Activated T-cell treated with anti-CD3 and anti-CD28 coated beads, Interleukin-2, amount 50 U/mL, for 4 hours (primary cell): ENCODE data around the gene RTN4RL2. TPM values are rescaled to one million over a fixed set of nuclear protein-coding genes. Genes with fewer than 3 reads are reported as not detected.
A peak's percentile ranks its signal among the peaks of the same experiment; 100 is the strongest.

Source experiments
- ATAC-seq, 2 donors: fragments of 200-7000 bp; cut with Tn5 transposase; one replicate each; pipeline ENCODE4 v1.10.0; 2021
- DNase-seq: peaks from one replicate; pipeline ENCODE4 v3.0.0-alpha.2; 2020
- H3K27me3 Mint-ChIP-seq: one replicate; pipeline ENCODE4 v1.8.0; 2021; ENCODE audit warnings: low read depth, mixed read lengths
- H3K36me3 Mint-ChIP-seq: one replicate; pipeline ENCODE4 v1.8.0; 2022; ENCODE audit warnings: mixed read lengths; ENCODE audit not compliant: insufficient read depth
- H3K4me1 Mint-ChIP-seq: one replicate; pipeline ENCODE4 v1.8.0; 2021; ENCODE audit warnings: low read depth, mixed read lengths
- H3K4me3 Mint-ChIP-seq: one replicate; pipeline ENCODE4 v1.8.0; 2021; ENCODE audit warnings: mild to moderate bottlenecking, moderate library complexity, mixed read lengths
- H3K9me3 Mint-ChIP-seq: one replicate; pipeline ENCODE4 v1.8.0; 2021; ENCODE audit warnings: mixed read lengths
- total RNA-seq, 3 donors: library from RNA; stranded (reverse); gene quantifications; one replicate each; pipeline ENCODE4 v1.2.1, GENCODE V29; 2021

RTN4RL2 gene
- total RNA-seq, 3 donors from 2014 or later, result 0.16 to 0.33 (median 0.27) TPM

DNA sequence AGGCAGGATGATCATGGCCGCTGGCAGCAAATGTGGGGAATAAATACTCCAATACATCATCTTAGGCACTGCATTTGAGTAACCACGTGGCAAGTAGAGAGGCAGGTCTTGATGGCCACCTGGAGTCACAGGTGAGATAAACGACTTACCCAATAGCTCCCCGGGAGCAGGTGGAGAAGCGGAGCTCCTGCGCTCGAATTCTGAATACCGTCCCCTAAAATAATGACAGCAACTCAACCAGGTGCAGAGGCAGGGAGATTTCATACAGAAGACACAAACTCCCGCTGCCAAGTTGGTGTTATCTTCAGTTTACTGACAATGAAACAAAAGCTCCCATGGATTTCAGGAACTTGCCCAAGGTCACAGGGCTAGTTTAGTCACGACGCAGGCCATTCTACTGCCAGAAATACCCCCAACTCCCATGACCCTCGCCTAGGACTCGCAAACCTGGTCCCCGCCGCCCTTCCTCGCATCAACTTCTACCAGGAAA is 33.8 kb upstream of the RTN4RL2 start:
- DNase-seq, result no peak
- no peak for ATAC-seq
- Mint-ChIP-seq H3K4me1 (peaks cover 51% of the 10 kb centered on the region), H3K4me3 (peak overlapping the region; percentile 90), H3K27me3 (no peaks in the 10 kb centered on the region), H3K36me3 (peaks cover 44% of the 10 kb centered on the region), H3K9me3 (no peaks in the 10 kb centered on the region)

DNA sequence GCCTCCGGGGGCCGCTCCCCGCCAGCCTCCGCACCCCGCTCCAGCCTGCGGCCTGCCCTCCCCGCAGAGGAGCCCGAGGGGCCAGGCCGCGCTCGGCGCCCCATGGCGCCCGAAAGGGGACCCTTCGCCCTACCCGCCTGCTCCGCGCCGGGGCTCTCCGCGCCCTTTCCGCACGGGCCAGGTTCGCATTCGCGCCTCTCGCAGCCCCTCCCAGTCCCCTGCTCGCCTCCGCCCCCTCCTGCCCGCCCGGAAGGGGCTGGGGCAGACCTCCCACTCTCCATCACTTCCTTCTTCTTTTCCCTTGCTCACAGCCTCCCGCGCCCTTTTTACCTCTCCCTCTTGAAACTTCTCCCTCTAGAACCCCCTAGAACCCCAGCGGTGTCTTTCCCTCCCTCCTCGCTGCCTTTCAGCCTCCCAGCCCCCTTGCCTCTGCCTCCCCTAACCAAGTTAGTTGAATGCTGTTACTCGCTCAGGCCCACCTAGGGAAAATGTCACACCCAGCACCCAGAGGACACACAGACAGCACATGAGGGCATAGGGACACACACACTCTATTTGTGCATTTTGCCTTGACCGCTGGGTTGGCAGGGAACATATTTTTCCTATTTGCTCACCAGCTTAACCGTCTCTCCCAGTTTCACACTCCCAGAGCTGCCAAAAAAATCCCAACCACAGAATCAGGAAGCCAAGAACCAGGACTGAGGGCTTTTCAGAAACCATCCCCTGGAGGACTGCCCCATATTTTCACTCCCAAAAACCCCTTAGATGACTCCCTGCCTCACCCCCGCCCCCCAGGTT is 33.2 kb upstream of the RTN4RL2 start, which contains the start of gene SLC43A3:
TSS of gene SLC43A3 (minus strand) at position 193 of the 798 bp plus-strand sequence. CDS start 949 bp downstream, outside the sequence.
- Mint-ChIP-seq H3K4me1 (peaks cover 45% of the 10 kb centered on the region), H3K9me3 (no peaks in the 10 kb centered on the region), H3K36me3 (peaks cover 37% of the 10 kb centered on the region), H3K27me3 (no peaks in the 10 kb centered on the region), H3K4me3 (peak within 1 kb of the TSS; percentile 90)
- peak; percentile 66 to 70 for ATAC-seq
- DNase-seq, result peak; percentile 74

DNA sequence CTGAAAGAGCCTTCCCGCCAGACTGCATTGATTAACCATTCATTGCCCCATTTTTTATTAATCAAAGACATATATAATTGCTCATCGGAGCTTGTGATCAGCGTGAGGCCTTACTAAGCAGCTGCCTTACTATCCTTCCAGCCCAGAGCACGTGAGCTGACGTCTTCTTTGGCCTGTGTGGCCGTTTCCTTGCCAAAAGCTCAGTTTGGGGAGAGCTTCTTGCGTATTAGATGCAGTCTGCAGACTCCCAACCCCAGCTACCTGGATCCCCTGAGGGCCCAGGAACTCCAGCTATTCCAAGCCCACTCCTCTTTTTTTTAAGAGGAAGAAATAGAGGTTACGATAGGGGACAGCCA is 32.6 kb upstream of the RTN4RL2 start:
- H3K4me1 Mint-ChIP-seq, result peaks cover 39% of the 10 kb centered on the region
- no peak for ATAC-seq
- peak overlapping the region; percentile 90 for H3K4me3 Mint-ChIP-seq
- H3K9me3 Mint-ChIP-seq, result no peaks in the 10 kb centered on the region
- H3K36me3 Mint-ChIP-seq, result peaks cover 31% of the 10 kb centered on the region
- H3K27me3 Mint-ChIP-seq, result no peaks in the 10 kb centered on the region
- no peak for DNase-seq

DNA sequence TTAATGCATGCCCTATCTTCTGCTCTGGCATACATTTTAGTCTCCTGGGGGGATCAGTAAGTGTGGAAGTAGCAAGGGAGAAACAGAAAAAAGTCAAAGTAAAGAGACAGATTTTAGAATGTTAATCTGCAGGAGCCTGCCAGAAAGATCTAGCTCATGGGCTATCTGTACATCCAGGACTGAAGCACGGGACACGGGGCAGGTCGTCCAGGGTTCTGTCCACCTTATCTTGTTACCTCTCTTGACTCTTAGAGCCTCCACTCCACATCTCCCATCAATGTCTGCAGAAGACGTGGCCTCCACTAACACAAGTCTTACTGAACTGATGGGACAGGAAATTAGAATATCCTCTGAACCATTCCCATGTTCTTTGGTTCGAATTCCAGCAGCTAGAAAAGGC is 31.7 kb upstream of the RTN4RL2 start:
- no peak for DNase-seq
- ATAC-seq, result no peak
- no peak overlapping the region for H3K4me3 Mint-ChIP-seq
- H3K9me3 Mint-ChIP-seq, result no peaks in the 10 kb centered on the region
- H3K27me3 Mint-ChIP-seq, result no peaks in the 10 kb centered on the region
- H3K4me1 Mint-ChIP-seq, result peaks cover 32% of the 10 kb centered on the region
- peaks cover 24% of the 10 kb centered on the region for H3K36me3 Mint-ChIP-seq

DNA sequence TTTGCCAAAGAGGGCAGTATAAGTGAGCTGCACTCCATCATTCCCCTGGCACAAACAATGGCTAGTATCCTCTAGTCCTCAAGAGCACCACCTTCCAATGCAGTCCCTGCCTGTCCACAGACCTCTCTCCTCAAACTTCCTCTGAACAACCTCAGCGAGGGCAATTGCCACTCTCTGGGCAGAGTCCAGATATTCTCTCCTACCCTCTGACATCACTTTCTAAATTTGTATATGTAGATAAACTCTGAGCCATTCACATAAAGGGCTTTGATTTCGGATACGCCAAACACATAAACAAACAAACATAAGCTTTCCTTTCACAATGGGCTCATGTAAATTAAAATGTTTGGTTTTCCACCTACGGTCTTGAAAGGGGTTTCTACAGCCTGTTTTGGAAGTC is 30.4 kb upstream of the RTN4RL2 start:
- no peaks in the 10 kb centered on the region for H3K9me3 Mint-ChIP-seq
- H3K4me3 Mint-ChIP-seq, result no peak overlapping the region

DNA sequence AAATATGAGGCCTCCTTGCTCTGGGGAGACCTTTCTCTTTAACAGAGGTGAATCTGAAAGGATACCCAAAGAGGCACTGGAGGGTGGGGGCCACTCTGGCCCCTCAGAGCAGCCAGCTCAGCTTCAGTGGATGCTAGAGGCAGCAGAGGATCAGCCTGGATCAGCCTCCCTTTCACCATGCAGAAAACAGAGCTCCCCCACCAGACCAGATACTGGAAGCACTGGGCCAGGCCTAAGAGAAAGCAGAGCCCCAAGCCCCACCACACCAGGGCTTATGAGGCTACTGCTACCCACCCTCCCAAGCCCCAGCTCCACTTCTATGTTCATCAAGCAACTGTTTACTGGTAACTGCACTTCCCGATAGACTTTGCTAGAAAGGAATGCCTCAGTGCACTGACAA is 29.4 kb upstream of the RTN4RL2 start:
- DNase-seq, result no peak
- Mint-ChIP-seq H3K27me3 (no peaks in the 10 kb centered on the region), H3K4me3 (no peak overlapping the region), H3K9me3 (no peaks in the 10 kb centered on the region), H3K36me3 (peaks cover 6% of the 10 kb centered on the region), H3K4me1 (peaks cover 15% of the 10 kb centered on the region)
- no peak for ATAC-seq

More for the DNA sequence above, 30.4 kb upstream of the RTN4RL2 start:
- Mint-ChIP-seq H3K27me3 (no peaks in the 10 kb centered on the region), H3K36me3 (peaks cover 15% of the 10 kb centered on the region), H3K4me1 (peaks cover 22% of the 10 kb centered on the region)
- ATAC-seq (no peak), DNase-seq (no peak)

DNA sequence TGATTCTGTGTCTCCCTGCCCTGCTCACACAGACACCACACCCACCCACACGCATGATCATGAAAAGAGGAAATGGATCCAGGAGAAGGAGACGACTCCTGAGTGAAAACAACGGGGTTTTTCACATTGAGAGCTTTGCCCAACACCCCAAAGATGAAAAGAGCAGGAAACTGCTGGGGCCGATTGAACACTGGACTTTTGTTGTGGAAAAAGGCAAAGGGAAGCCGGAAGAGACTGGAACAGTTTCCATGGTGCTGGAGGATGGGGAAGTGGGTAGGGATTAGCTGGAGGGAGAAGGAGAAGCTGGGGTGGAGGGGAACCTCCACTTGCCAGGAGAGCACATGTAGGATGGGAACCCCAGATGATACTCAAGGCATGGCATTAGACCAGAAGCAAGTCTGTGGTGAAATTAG is 28.2 kb upstream of the RTN4RL2 start:
- Mint-ChIP-seq H3K36me3 (no peaks in the 10 kb centered on the region), H3K27me3 (no peaks in the 10 kb centered on the region), H3K4me3 (no peak overlapping the region), H3K4me1 (peaks cover 7% of the 10 kb centered on the region), H3K9me3 (no peaks in the 10 kb centered on the region)
- ATAC-seq (no peak), DNase-seq (no peak)

DNA sequence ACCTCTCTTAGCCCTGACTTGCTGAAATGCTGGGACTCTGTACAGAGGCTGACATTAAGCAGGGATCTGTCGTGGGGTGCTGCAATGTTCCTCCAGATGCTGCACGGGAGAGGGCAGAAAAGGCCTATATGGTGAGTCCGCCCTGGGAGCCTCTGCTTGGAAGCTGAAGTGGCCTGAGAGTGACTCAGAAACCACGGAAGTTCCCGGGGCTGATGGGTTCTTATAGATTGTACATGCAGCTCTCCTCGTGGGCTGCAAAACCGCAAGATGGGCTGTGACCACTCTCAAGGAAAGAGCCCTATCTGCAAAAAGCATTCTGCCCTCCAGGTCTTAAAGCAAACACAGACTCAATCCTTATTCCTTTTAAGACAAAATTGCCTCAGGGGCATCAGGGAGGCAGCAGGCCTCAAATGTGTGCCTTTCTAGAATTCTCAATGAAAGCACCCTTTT is 27.6 kb upstream of the RTN4RL2 start:
- DNase-seq, result no peak
- no peaks in the 10 kb centered on the region for H3K36me3 Mint-ChIP-seq
- no peaks in the 10 kb centered on the region for H3K9me3 Mint-ChIP-seq
- H3K4me3 Mint-ChIP-seq, result no peak overlapping the region
- H3K27me3 Mint-ChIP-seq, result peaks cover 2% of the 10 kb centered on the region
- ATAC-seq, result peak; percentile 55 to 56
- peaks cover under 1% of the 10 kb centered on the region for H3K4me1 Mint-ChIP-seq

DNA sequence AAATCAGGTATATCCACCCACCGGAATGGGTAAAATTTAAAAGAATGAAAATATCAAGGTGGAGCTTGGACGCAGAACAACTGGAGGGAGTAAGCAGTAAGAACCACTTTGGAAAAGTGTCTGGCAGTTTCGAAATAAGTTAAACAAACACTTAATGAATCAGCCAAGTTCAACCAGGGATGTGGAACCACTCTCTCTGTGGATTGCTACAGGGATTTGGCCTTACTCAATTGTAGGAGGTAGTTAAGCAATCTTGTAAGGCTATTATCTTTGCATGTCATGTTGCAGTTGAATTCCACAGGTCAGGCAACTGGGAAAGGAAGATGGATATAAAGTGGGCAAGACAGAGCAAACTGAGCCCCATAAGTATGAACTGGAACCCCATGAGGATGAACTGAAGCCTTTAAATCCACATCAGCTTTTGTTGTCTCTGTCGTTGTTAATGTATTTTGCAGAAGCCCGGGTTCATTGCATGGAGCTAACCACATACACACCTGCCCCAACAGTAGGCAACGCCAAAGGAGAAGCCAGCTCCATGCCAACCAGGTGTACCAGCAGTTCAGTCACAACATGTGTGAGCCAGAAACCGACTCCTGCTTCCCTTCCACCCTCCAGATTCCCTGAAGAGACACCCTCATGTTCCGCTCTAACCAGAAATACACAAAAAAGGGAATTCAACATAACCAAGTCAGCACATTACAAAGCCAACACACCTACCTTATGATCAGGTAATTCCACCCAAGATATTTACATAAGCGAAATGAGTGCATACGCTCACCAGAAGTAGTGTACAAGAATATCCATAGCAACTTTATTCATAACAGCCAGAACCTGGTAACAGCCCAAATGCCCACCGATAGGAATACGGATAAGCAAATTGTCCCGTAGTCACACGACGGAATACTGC is 25.4 kb upstream of the RTN4RL2 start:
- Mint-ChIP-seq H3K9me3 (no peaks in the 10 kb centered on the region), H3K27me3 (peaks cover 2% of the 10 kb centered on the region), H3K4me3 (no peak overlapping the region), H3K36me3 (no peaks in the 10 kb centered on the region), H3K4me1 (no peaks in the 10 kb centered on the region)
- DNase-seq, result no peak
- no peak for ATAC-seq

DNA sequence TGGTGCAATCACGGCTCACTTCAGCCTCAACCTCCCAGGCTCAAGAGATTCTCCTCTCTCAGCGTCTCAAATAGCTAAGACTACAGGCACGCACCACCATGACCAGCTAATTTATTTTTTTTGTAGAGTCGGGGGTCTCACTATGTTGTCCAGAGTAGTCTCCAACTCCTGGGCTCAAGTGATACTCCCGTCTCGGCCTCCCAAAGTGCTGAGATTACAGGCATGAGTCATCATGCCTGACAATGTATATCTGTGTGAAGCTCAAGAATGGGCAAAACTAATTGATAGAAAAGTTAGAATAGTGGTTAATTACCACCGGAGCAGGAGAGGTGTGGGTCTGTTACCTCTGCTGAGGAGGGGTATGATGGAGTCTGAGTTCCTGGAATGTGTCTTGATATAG is 24.3 kb upstream of the RTN4RL2 start:
- no peak overlapping the region for H3K4me3 Mint-ChIP-seq
- peaks cover 3% of the 10 kb centered on the region for H3K27me3 Mint-ChIP-seq
- no peaks in the 10 kb centered on the region for H3K9me3 Mint-ChIP-seq
- ATAC-seq, result no peak
- H3K36me3 Mint-ChIP-seq, result no peaks in the 10 kb centered on the region
- DNase-seq, result no peak
- no peaks in the 10 kb centered on the region for H3K4me1 Mint-ChIP-seq

DNA sequence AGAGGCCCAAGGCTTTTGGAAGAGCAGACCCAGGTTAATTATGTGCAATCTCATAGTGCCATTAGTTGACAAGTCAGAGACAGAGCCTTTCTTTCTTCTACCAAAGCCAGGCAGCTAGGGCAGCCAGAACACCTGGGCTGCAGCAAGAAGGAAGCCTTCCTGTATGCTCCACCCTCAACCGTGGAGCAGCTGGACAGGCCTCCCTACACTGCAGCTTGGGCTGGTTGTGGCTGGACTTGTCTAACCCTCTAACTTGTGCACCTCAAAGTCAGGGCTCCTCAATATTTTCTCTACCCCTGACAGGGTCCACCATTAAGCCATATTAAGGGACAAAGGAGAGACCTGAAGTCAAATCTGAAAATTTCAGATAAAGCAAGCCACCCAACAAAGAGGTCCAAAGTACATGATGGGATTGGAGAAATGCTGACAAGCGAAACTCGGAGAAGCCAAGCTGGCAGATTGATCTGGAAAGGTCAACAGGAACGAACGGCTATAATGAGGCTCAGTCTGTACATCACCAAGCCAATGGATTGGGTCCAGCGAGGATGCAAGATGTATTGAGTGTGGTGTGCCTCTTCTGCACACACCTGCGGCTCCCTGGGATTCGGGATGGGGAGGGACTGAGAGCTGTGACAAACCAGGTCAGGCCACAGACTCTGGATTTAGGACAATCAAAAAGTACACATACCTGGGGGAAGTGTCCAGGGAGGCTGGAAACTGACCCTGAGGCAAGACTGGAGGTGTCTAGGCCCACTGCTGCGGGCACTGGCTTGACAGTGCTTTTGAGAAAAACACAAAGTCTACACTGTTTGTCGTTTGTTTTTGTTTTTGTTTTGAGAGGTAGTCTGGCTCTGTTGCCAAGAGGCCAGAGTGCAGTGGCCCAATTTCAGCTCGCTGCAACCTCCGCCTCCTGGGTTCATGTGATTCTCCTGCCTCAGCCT is 21.7 kb upstream of the RTN4RL2 start:
- no peaks in the 10 kb centered on the region for H3K4me1 Mint-ChIP-seq
- no peak for DNase-seq
- no peaks in the 10 kb centered on the region for H3K9me3 Mint-ChIP-seq
- H3K4me3 Mint-ChIP-seq, result no peak overlapping the region
- ATAC-seq, result no peak
- peaks cover 4% of the 10 kb centered on the region for H3K27me3 Mint-ChIP-seq
- H3K36me3 Mint-ChIP-seq, result no peaks in the 10 kb centered on the region

DNA sequence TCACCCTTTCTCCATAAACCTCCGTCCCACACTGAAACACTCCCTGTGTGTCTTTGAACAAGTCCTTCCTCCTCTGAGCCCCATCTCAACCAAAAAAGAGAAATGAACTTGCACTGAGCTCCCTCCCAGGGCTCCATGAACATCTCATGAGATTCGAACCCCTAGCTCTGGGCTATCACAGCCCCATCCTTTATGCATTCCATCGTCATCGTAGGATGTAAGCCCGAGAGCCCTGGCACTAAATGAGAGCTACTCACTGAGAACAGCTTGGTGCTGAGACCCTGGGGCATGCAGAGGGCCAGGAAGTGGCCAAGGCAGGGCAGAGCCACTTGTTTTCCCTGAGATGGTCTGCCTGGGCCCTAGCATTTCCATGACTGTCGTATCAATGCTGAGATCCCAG is 20.5 kb upstream of the RTN4RL2 start:
- Mint-ChIP-seq H3K4me3 (no peak overlapping the region), H3K36me3 (no peaks in the 10 kb centered on the region), H3K9me3 (no peaks in the 10 kb centered on the region), H3K4me1 (no peaks in the 10 kb centered on the region), H3K27me3 (peaks cover 5% of the 10 kb centered on the region)
- DNase-seq (no peak), ATAC-seq (no peak)

DNA sequence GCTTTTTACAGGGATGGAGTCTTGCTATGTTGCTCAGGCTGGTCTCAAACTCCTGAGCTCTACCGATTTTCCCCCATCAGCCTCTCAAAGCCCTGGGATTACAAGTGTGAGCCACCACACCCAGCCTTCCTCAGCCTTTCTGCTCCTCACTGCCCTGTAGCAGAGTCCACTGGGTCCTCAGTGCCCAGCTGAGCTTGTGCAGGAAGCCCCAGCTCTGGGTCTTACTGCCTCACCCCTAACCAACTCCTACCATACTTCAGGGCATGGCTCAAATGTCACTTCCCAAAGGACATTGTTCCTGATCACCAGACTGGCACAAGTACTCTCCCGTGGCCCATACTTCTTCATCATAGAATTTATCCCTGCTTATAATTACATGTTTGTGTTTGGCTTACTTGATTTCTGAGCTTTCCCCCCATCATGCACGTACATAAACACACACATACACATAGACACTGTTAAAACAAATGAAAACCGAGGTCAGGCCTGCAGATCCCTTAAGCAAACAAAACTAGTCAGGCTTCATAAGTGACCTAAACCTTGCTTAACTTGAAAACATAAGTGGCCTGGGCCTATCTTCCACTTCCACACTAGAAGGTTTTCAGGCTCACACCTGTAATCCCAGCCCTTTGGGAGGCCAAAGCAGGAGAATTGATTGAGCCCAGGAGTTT is 19.4 kb upstream of the RTN4RL2 start:
- ATAC-seq, result no peak
- Mint-ChIP-seq H3K36me3 (no peaks in the 10 kb centered on the region), H3K27me3 (peaks cover 10% of the 10 kb centered on the region), H3K4me3 (no peak overlapping the region), H3K4me1 (no peaks in the 10 kb centered on the region), H3K9me3 (no peaks in the 10 kb centered on the region)
- no peak for DNase-seq
